ENCODE measurements around the gene SMIM35.

SMIM35 gene

GRCh38 chr11:117972629-117973502 is 113.9 kb downstream of the SMIM35 start:
- Histone ChIP-seq H3K27me3 (ENCODE audit: low read length) (no peaks in the 10 kb centered on the region), H3K9me3 (ENCODE audit: insufficient read depth, low read length) (no peaks in the 10 kb centered on the region), H3F3A (ENCODE audit: insufficient read depth) (no peaks in the 10 kb centered on the region), H2AFZ (ENCODE audit: low read depth, low read length, severe bottlenecking) (no peak overlapping the region), H3K27ac (ENCODE audit: low read depth, low read length) (no peak overlapping the region), H3K9me2 (replicated peaks; ENCODE audit: insufficient read depth, low read length) (no peaks in the 10 kb centered on the region), H3K9ac (ENCODE audit: low read length) (no peak overlapping the region), H3K4me3 (ENCODE audit: insufficient read depth, low read length, poor library complexity, severe bottlenecking) (no peak overlapping the region), H4K20me1 (ENCODE audit: low read depth, low read length) (no peaks in the 10 kb centered on the region), H3K36me3 (ENCODE audit: low read length) (no peaks in the 10 kb centered on the region), H3K4me2 (ENCODE audit: low read depth, low read length, poor library complexity, severe bottlenecking) (no peak overlapping the region), H3K79me2 (ENCODE audit: insufficient read depth, low read length) (no peaks in the 10 kb centered on the region)
- TF ChIP-seq EZH2phosphoT487 (conservative IDR thresholded peaks at IDR 0.05; ENCODE audit: low read length): no peak
- TF ChIP-seq CTCF (IDR thresholded peaks at IDR 0.05; ENCODE audit: insufficient read depth, low read length, poor library complexity, severe bottlenecking): no peak

- Histone ChIP-seq H3K9ac (ENCODE audit: low read length) (no peak overlapping the region), H3K4me3 (ENCODE audit: insufficient read depth, low read length, poor library complexity, severe bottlenecking) (no peak overlapping the region), H3K27ac (ENCODE audit: low read depth, low read length) (no peak overlapping the region), H4K20me1 (ENCODE audit: low read depth, low read length) (no peaks in the 10 kb centered on the region), H3K9me2 (replicated peaks; ENCODE audit: insufficient read depth, low read length) (no peaks in the 10 kb centered on the region), H3K4me2 (ENCODE audit: low read depth, low read length, poor library complexity, severe bottlenecking) (no peak overlapping the region), H3K79me2 (ENCODE audit: insufficient read depth, low read length) (no peaks in the 10 kb centered on the region), H3K9me3 (ENCODE audit: insufficient read depth, low read length) (no peaks in the 10 kb centered on the region), H2AFZ (ENCODE audit: low read depth, low read length, severe bottlenecking) (no peak overlapping the region), H3K27me3 (ENCODE audit: low read length) (no peaks in the 10 kb centered on the region), H3K36me3 (ENCODE audit: low read length) (no peaks in the 10 kb centered on the region), H3F3A (ENCODE audit: insufficient read depth) (no peaks in the 10 kb centered on the region)
- TF ChIP-seq EZH2phosphoT487 (conservative IDR thresholded peaks at IDR 0.05; ENCODE audit: low read length) (no peak), CTCF (IDR thresholded peaks at IDR 0.05; ENCODE audit: insufficient read depth, low read length, poor library complexity, severe bottlenecking) (no peak)
These were observed 114.7 kb downstream of the SMIM35 start for GRCh38 chr11:117972044-117972443.

GRCh38 chr11:117970400-117971024 is 116.3 kb downstream of the SMIM35 start:
- H3K36me3 ChIP-seq (ENCODE audit: low read length): no peaks in the 10 kb centered on the region
- no peaks in the 10 kb centered on the region for H4K20me1 ChIP-seq (ENCODE audit: low read depth, low read length)
- no peak overlapping the region for H3K9ac ChIP-seq (ENCODE audit: low read length)
- H3K4me2 ChIP-seq (ENCODE audit: low read depth, low read length, poor library complexity, severe bottlenecking): no peak overlapping the region
- no peaks in the 10 kb centered on the region for H3K79me2 ChIP-seq (ENCODE audit: insufficient read depth, low read length)
- H3K27ac ChIP-seq (ENCODE audit: low read depth, low read length): no peak overlapping the region
- H3K9me3 ChIP-seq (ENCODE audit: insufficient read depth, low read length): no peaks in the 10 kb centered on the region
- H3K9me2 ChIP-seq (replicated peaks; ENCODE audit: insufficient read depth, low read length): no peaks in the 10 kb centered on the region
- no peak overlapping the region for H3K4me3 ChIP-seq (ENCODE audit: insufficient read depth, low read length, poor library complexity, severe bottlenecking)
- H3F3A ChIP-seq (ENCODE audit: insufficient read depth): 0 out of 2 replicates have a peak, but pooled peaks cover 3% of the 10 kb centered on the region
- TF ChIP-seq CTCF (IDR thresholded peaks at IDR 0.05; ENCODE audit: insufficient read depth, low read length, poor library complexity, severe bottlenecking) (no peak), EZH2phosphoT487 (conservative IDR thresholded peaks at IDR 0.05; ENCODE audit: low read length) (no peak)
- H2AFZ ChIP-seq (ENCODE audit: low read depth, low read length, severe bottlenecking): no peak overlapping the region
- H3K27me3 ChIP-seq (ENCODE audit: low read length): no peaks in the 10 kb centered on the region

Measured in SU-DHL-6 (cell line).